HEK293 (cell line): ENCODE data around the gene PRSS22.

Source experiments
- CTCF ChIA-PET: fragments of 350-600 bp; formaldehyde crosslinking; extraction: SDS; loops from one replicate; lab custom pipeline; 2021; ENCODE audit warnings: antibody characterized with exemption; lab: Yijun Ruan, JAX
- POLR2A ChIA-PET: fragments of 300-600 bp; formaldehyde crosslinking; extraction: SDS; loops from one replicate; lab custom pipeline; 2020; ENCODE audit warnings: antibody characterized with exemption, inconsistent platforms; lab: Yijun Ruan, JAX
- H3K27ac ChIP-seq: fragments of 200-500 bp; sonication (Bioruptor generic); 2 replicates; pipeline ENCODE4 v1.5.1; 2014; ENCODE audit warnings: low read depth, low read length, control low read depth, inconsistent platforms; ENCODE audit errors: extremely low read depth
- H3K36me3 ChIP-seq, 2 experiments: fragments of 200-500 bp in 1 of 2; sonication (Bioruptor generic) in 1 of 2; 1 replicate in 1 of 2; 2 replicates in 1 of 2; pipeline ENCODE4 v1.5.1; 2014 to 2017; ENCODE audit warnings: inconsistent platforms in 2 of 2, low read length in 2 of 2; ENCODE audit not compliant: control insufficient read depth in 2 of 2, insufficient read depth in 1 of 2
- H3K4me1 ChIP-seq: fragments of 200-500 bp; sonication (Bioruptor generic); 2 replicates; pipeline ENCODE4 v1.5.1; 2014; ENCODE audit warnings: mild to moderate bottlenecking, low read length, inconsistent platforms; ENCODE audit not compliant: control insufficient read depth, insufficient read depth
- H3K4me3 ChIP-seq: 2 replicates; pipeline ENCODE4 v1.5.1; 2011; ENCODE audit warnings: low read depth, mild to moderate bottlenecking, control low read depth, low read length, moderate library complexity
- H3K9me3 ChIP-seq: fragments of 200-500 bp; sonication (Bioruptor generic); 2 replicates; pipeline ENCODE4 v1.5.1; 2014; ENCODE audit warnings: low read depth, low read length, inconsistent platforms; ENCODE audit not compliant: control insufficient read depth, insufficient read depth
- AEBP2 ChIP-seq: fragments of 450-650 bp; formaldehyde crosslinking; IDR thresholded peaks from 2 replicates; pipeline ENCODE4 v1.5.1; 2016; ENCODE audit warnings: missing biosample characterization, missing genetic modification characterization, borderline replicate concordance
- BCL11B ChIP-seq: fragments of 450-650 bp; formaldehyde crosslinking; IDR thresholded peaks from 2 replicates; pipeline ENCODE4 v1.5.1; 2016; ENCODE audit warnings: low read depth, missing biosample characterization, missing genetic modification characterization
- EGR2 ChIP-seq: fragments of 450-650 bp; formaldehyde crosslinking; IDR thresholded peaks from 2 replicates; pipeline ENCODE4 v1.5.1; 2016; ENCODE audit warnings: low read depth, missing biosample characterization, missing genetic modification characterization
- GLI4 ChIP-seq: fragments of 450-650 bp; formaldehyde crosslinking; IDR thresholded peaks from 2 replicates; pipeline ENCODE4 v1.5.1; 2016; ENCODE audit warnings: missing biosample characterization, missing genetic modification characterization
- GLIS2 ChIP-seq: fragments of 450-650 bp; formaldehyde crosslinking; IDR thresholded peaks from 2 replicates; pipeline ENCODE4 v1.5.1; 2016; ENCODE audit warnings: missing biosample characterization, missing genetic modification characterization
- KLF7 ChIP-seq: fragments of 450-650 bp; formaldehyde crosslinking; IDR thresholded peaks from 2 replicates; pipeline ENCODE4 v1.5.1; 2016; ENCODE audit warnings: missing biosample characterization, missing genetic modification characterization, borderline replicate concordance
- MEIS1 ChIP-seq: sonication (generic); formaldehyde crosslinking; IDR thresholded peaks from 2 replicates; pipeline ENCODE4 v1.8.1; 2022; ENCODE audit warnings: missing genetic modification reagents, mild to moderate bottlenecking, borderline replicate concordance
- PATZ1 ChIP-seq: fragments of 450-650 bp; formaldehyde crosslinking; IDR thresholded peaks from 2 replicates; pipeline ENCODE4 v1.5.1; 2016; ENCODE audit warnings: missing biosample characterization, missing genetic modification characterization
- ZBTB48 ChIP-seq: fragments of 450-650 bp; formaldehyde crosslinking; IDR thresholded peaks from 2 replicates; pipeline ENCODE4 v1.5.1; 2016; ENCODE audit warnings: missing biosample characterization, missing genetic modification characterization
- ZEB2 ChIP-seq: fragments of 450-650 bp; formaldehyde crosslinking; IDR thresholded peaks from 2 replicates; pipeline ENCODE4 v1.5.1; 2016; ENCODE audit warnings: missing biosample characterization, missing genetic modification characterization
- ZFP37 ChIP-seq: fragments of 450-650 bp; formaldehyde crosslinking; IDR thresholded peaks from 2 replicates; pipeline ENCODE4 v1.5.1; 2016; ENCODE audit warnings: missing biosample characterization, missing genetic modification characterization
- ZNF133 ChIP-seq: fragments of 450-650 bp; formaldehyde crosslinking; IDR thresholded peaks from 2 replicates; pipeline ENCODE4 v1.5.1; 2016; ENCODE audit warnings: missing biosample characterization, missing genetic modification characterization
- ZNF146 ChIP-seq: fragments of 450-650 bp; formaldehyde crosslinking; IDR thresholded peaks from 2 replicates; pipeline ENCODE4 v1.5.1; 2016; ENCODE audit warnings: missing biosample characterization, missing genetic modification characterization
- ZNF148 ChIP-seq: fragments of 450-650 bp; formaldehyde crosslinking; IDR thresholded peaks from 2 replicates; pipeline ENCODE4 v1.5.0; 2017; ENCODE audit warnings: missing biosample characterization, missing genetic modification characterization, borderline replicate concordance
- ZNF202 ChIP-seq: fragments of 450-650 bp; formaldehyde crosslinking; IDR thresholded peaks from 2 replicates; pipeline ENCODE4 v1.5.1; 2016; ENCODE audit warnings: missing biosample characterization, missing genetic modification characterization, borderline replicate concordance
- ZNF274 ChIP-seq, 2 experiments: fragments of 200-500 bp in 1 of 2; fragments of 450-650 bp in 1 of 2; sonication (Bioruptor generic) in 1 of 2; formaldehyde crosslinking in 1 of 2; IDR thresholded peaks; 2 replicates each; pipeline versions ENCODE4 v1.5.1 to v1.6.1; 2014 to 2016; ENCODE audit warnings: borderline replicate concordance in 1 of 2, inconsistent platforms in 1 of 2, low read length in 1 of 2, missing biosample characterization in 1 of 2, missing genetic modification characterization in 1 of 2
- ZNF292 ChIP-seq: fragments of 450-650 bp; formaldehyde crosslinking; IDR thresholded peaks from 2 replicates; pipeline ENCODE4 v1.5.1; 2016; ENCODE audit warnings: low read depth, missing biosample characterization, missing genetic modification characterization, borderline replicate concordance
- ZNF302 ChIP-seq: fragments of 450-650 bp; formaldehyde crosslinking; IDR thresholded peaks from 2 replicates; pipeline ENCODE4 v1.5.1; 2016; ENCODE audit warnings: missing biosample characterization, missing genetic modification characterization, low read depth
- ZNF311 ChIP-seq: fragments of 450-650 bp; formaldehyde crosslinking; IDR thresholded peaks from 2 replicates; pipeline ENCODE4 v1.5.1; 2017; ENCODE audit warnings: missing biosample characterization, missing genetic modification characterization, borderline replicate concordance
- ZNF341 ChIP-seq: fragments of 450-650 bp; formaldehyde crosslinking; IDR thresholded peaks from 2 replicates; pipeline ENCODE4; 2016; ENCODE audit warnings: low read depth, missing biosample characterization, missing genetic modification characterization
- ZNF354C ChIP-seq: fragments of 450-650 bp; formaldehyde crosslinking; IDR thresholded peaks from 2 replicates; pipeline ENCODE4 v1.5.1; 2016; ENCODE audit warnings: missing biosample characterization, missing genetic modification characterization, low read depth, borderline replicate concordance
- ZNF362 ChIP-seq: fragments of 450-650 bp; formaldehyde crosslinking; IDR thresholded peaks from 2 replicates; pipeline ENCODE4 v1.5.1; 2016; ENCODE audit warnings: missing biosample characterization, missing genetic modification characterization
- ZNF391 ChIP-seq: fragments of 450-650 bp; formaldehyde crosslinking; IDR thresholded peaks from 2 replicates; pipeline ENCODE4 v1.5.1; 2016; ENCODE audit warnings: low read depth, missing biosample characterization, missing genetic modification characterization, borderline replicate concordance
- ZNF404 ChIP-seq: fragments of 450-650 bp; formaldehyde crosslinking; IDR thresholded peaks from 2 replicates; pipeline ENCODE4 v1.5.1; 2017; ENCODE audit warnings: missing biosample characterization, missing genetic modification characterization
- ZNF514 ChIP-seq: fragments of 450-650 bp; formaldehyde crosslinking; IDR thresholded peaks from 2 replicates; pipeline ENCODE4 v1.5.1; 2016; ENCODE audit warnings: missing biosample characterization, missing genetic modification characterization
- ZNF580 ChIP-seq: fragments of 450-650 bp; formaldehyde crosslinking; IDR thresholded peaks from 2 replicates; pipeline ENCODE4 v1.5.1; 2016; ENCODE audit warnings: missing biosample characterization, missing genetic modification characterization
- ZNF768 ChIP-seq: fragments of 450-650 bp; formaldehyde crosslinking; IDR thresholded peaks from 2 replicates; pipeline ENCODE4 v1.5.1; 2018; ENCODE audit warnings: missing biosample characterization, mild to moderate bottlenecking, missing genetic modification characterization
- ZNF785 ChIP-seq: fragments of 450-650 bp; formaldehyde crosslinking; IDR thresholded peaks from 2 replicates; pipeline ENCODE4 v1.5.1; 2016; ENCODE audit warnings: missing biosample characterization, missing genetic modification characterization
- ZXDB ChIP-seq: fragments of 450-650 bp; formaldehyde crosslinking; IDR thresholded peaks from 2 replicates; pipeline ENCODE4 v1.5.1; 2016; ENCODE audit warnings: missing biosample characterization, missing genetic modification characterization

PRSS22 gene

GRCh38 chr16:2883458-2883908 lies 25.5 kb upstream of the PRSS22 start:
- Histone ChIP-seq H3K27ac (peak overlapping the region; percentile 77; the same call in 1 of the 2 replicates), H3K4me1 (no peaks in the 10 kb centered on the region), H3K36me3 (no peaks in the 10 kb centered on the region; a peak in 1 of 3 replicates), H3K4me3 (peak overlapping the region; percentile 95), H3K9me3 (no peaks in the 10 kb centered on the region)
- CTCF ChIA-PET = interaction anchor here (0.6 to 2.6 kb wide), 6 partner anchors 15 to 114 kb away, joined by 3 to 13 read pairs (median 8); no protein-coding TSS in a partner anchor
- POLR2A ChIA-PET = interaction anchor here (0.8 to 2.6 kb wide), 20 partner anchors 8 to 280 kb away, joined by 3 to 40 read pairs (median 5); partner anchors contain the start of genes FLYWCH1 and SRRM2
- TF ChIP-seq ZNF202 (tag by site-specific recombination) (no peak), ZNF580 (0 out of 2 replicates have a peak, but pooled peaks have one; percentile 8), ZNF148 (no peak), AEBP2 (no peak), EGR2 (tag by site-specific recombination) (peak; percentile 74; the same call in 1 of the 2 replicates), ZNF341 (0 out of 2 replicates have a peak, but pooled peaks have one; percentile 10), ZNF274 (IDR thresholded peaks at IDR 0.05; ENCODE audit: low read length) (no peak), ZNF274 (tag by site-specific recombination; IDR thresholded peaks at IDR 0.05; ENCODE audit: borderline replicate concordance) (no peak), ZNF354C (tag by site-specific recombination) (no peak), ZNF404 (tag by site-specific recombination) (no peak), ZNF785 (0 out of 2 replicates have a peak, but pooled peaks have one; percentile 26), ZNF362 (no peak), BCL11B (0 out of 2 replicates have a peak, but pooled peaks have one; percentile 5), ZXDB (peak; percentile 3; the same call in 1 of the 2 replicates), ZNF514 (tag by site-specific recombination) (no peak), ZNF302 (tag by site-specific recombination) (no peak), GLI4 (tag by site-specific recombination) (peak; percentile 28; the same call in 1 of the 2 replicates), ZNF292 (tag by site-specific recombination) (no peak), MEIS1 (CRISPR knock-in tag) (no peak), ZBTB48 (tag by site-specific recombination) (peak; percentile 91), ZNF391 (tag by site-specific recombination) (peak; percentile 85), ZNF311 (tag by site-specific recombination) (no peak), ZFP37 (tag by site-specific recombination) (peak; percentile 70; the same call in 1 of the 2 replicates), PATZ1 (peak; percentile 73), ZNF768 (tag by site-specific recombination) (no peak), GLIS2 (tag by site-specific recombination) (peak; percentile 96), KLF7 (0 out of 2 replicates have a peak, but pooled peaks have one; percentile 51), ZEB2 (no peak), ZNF133 (tag by site-specific recombination) (peak; percentile 26; the same call in 1 of the 2 replicates), ZNF146 (0 out of 2 replicates have a peak, but pooled peaks have one; percentile 20)
